Duodenal mucosa (tissue), 2 donors: Measurements from ENCODE around the gene HSD17B1.
"Not testable (repeated sequence)": the region's sequence is repeated elsewhere in the genome, so short reads cannot be mapped to it uniquely, and the experiment has no call there.

ENCODE experiments used
- H3K27ac ChIP-seq: one replicate; pipeline ENCODE4 v1.7.0; 2013; ENCODE audit warnings: low read depth, low read length
- H3K27me3 ChIP-seq, 2 donors: one replicate each; pipeline ENCODE4 v1.7.0; 2013; ENCODE audit warnings: low read length in 2 of 2, control low read depth in 1 of 2; ENCODE audit not compliant: insufficient read depth in 2 of 2, control insufficient read depth in 1 of 2
- H3K36me3 ChIP-seq, 2 donors: one replicate each; pipeline ENCODE4 v1.7.0; 2013; ENCODE audit warnings: low read length in 2 of 2, control low read depth in 1 of 2; ENCODE audit not compliant: insufficient read depth in 2 of 2, control insufficient read depth in 1 of 2
- H3K4me1 ChIP-seq, 2 donors: one replicate each; pipeline ENCODE4 v1.7.0; 2013; ENCODE audit warnings: low read length in 2 of 2, control low read depth in 1 of 2; ENCODE audit not compliant: insufficient read depth in 2 of 2, control insufficient read depth in 1 of 2
- H3K4me3 ChIP-seq, 2 donors: one replicate each; pipeline ENCODE4 v1.7.0; 2013; ENCODE audit warnings: low read length in 2 of 2, low read depth in 1 of 2
- H3K9ac ChIP-seq, 2 donors: one replicate each; pipeline ENCODE4 v1.7.0; 2013; ENCODE audit warnings: low read length in 2 of 2, low read depth in 1 of 2
- H3K9me3 ChIP-seq, 2 donors: one replicate each; pipeline ENCODE4 v1.7.0; 2013; ENCODE audit warnings: low read length in 2 of 2, control low read depth in 1 of 2; ENCODE audit not compliant: control insufficient read depth in 1 of 2

The HSD17B1 gene

GRCh38 chr17:42555961-42556617, 3.4 kb downstream of the HSD17B1 start:
- H3K4me1 ChIP-seq: peaks cover 10 to 14% of the 10 kb centered on the region in 2 donors
- H3K36me3 ChIP-seq, H3K27me3 ChIP-seq, H3K27ac ChIP-seq, H3K9ac ChIP-seq, H3K9me3 ChIP-seq, H3K4me3 ChIP-seq: not testable (repeated sequence)

DNA sequence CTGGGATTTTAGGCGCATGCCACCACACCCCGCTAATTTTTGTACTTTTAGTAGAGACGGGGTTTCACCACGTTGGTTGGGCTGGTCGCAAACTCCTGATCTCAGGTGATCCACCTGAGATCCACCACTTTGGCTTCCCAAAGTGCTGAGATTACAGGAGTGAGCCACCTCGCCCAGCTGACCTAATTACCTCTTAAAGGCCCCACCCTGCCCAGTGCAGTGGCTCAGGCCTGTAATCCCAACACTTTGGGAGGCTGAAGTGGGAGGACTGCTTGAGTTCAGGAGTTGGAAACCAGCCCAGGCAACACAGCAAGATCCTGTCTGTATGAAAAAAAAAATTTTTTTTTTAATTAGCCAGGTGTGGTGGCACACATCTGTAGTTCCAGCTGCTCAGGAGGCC, 6.4 kb downstream of the HSD17B1 start:
- Histone ChIP-seq H3K9me3 (no peaks in the 10 kb centered on the region), H3K27ac (no peak overlapping the region), H3K9ac (no peak overlapping the region), H3K4me1 (peaks cover 25 to 33% of the 10 kb centered on the region in 2 donors), H3K27me3 (no peaks in the 10 kb centered on the region), H3K36me3 (peaks cover under 1 to 3% of the 10 kb centered on the region in 2 donors), H3K4me3 (no peak overlapping the region)

GRCh38 chr17:42560246-42560645, 7.5 kb downstream of the HSD17B1 start:
- peaks cover 23 to 33% of the 10 kb centered on the region in 2 donors for H3K4me1 ChIP-seq
- H3K36me3 ChIP-seq: peaks cover 12 to 15% of the 10 kb centered on the region in 2 donors
- no peaks in the 10 kb centered on the region for H3K9me3 ChIP-seq
- H3K9ac ChIP-seq: no peak overlapping the region
- H3K27ac ChIP-seq: no peak overlapping the region
- H3K27me3 ChIP-seq: no peaks in the 10 kb centered on the region
- no peak overlapping the region for H3K4me3 ChIP-seq

- no peaks in the 10 kb centered on the region for H3K27me3 ChIP-seq
- H3K36me3 ChIP-seq: peaks cover 23 to 29% of the 10 kb centered on the region in 2 donors
- peaks cover 29 to 41% of the 10 kb centered on the region in 2 donors for H3K4me1 ChIP-seq
- H3K4me3 ChIP-seq: peak within 1 kb of the TSS; percentile 84 to 98
- no peaks in the 10 kb centered on the region for H3K9me3 ChIP-seq
- H3K27ac ChIP-seq: peak within 1 kb of the TSS; percentile 69
- peak within 1 kb of the TSS; percentile 96 to 98 for H3K9ac ChIP-seq
Observed at GRCh38 chr17:42561897-42562387, 9.2 kb downstream of the HSD17B1 start, which contains the start of gene COASY. TSS of gene COASY (plus strand) at chr17:42562148. CDS start at chr17:42562623, 475 bp downstream.

DNA sequence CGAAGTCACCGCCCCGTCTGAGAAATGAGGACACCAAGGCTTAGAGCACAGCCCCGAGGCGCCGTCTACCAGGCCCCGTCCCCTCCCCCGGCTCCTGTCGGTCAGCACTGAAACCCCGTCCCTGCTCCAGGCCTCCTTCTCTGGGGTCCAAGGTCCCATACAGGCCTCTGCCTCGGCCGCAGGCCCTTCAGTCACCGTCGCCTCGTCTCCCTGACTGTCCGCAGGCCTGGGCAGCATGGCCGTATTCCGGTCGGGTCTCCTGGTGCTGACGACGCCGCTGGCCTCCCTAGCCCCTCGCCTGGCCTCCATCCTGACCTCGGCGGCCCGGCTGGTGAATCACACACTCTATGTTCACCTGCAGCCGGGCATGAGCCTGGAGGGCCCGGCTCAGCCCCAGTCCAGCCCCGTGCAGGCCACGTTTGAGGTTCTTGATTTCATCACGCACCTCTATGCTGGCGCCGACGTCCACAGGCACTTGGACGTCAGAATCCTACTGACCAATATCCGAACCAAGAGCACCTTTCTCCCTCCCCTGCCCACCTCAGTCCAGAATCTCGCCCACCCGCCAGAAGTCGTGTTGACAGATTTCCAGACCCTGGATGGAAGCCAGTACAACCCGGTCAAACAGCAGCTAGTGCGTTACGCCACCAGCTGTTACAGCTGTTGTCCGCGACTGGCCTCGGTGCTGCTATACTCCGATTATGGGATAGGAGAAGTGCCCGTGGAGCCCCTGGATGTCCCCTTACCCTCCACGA, 9.8 kb downstream of the HSD17B1 start:
- Histone ChIP-seq H3K9me3 (no peaks in the 10 kb centered on the region), H3K27ac (peak overlapping the region; percentile 69), H3K27me3 (no peaks in the 10 kb centered on the region), H3K36me3 (peaks cover 23 to 29% of the 10 kb centered on the region in 2 donors), H3K4me1 (peaks cover 29 to 43% of the 10 kb centered on the region in 2 donors), H3K4me3 (peak overlapping the region; percentile 84 to 98), H3K9ac (peak overlapping the region; percentile 96 to 98)

GRCh38 chr17:42563143-42563509, 10.4 kb downstream of the HSD17B1 start:
- Histone ChIP-seq H3K27me3 (no peaks in the 10 kb centered on the region), H3K4me3 (peak overlapping the region; percentile 84 to 98), H3K4me1 (peaks cover 29 to 47% of the 10 kb centered on the region in 2 donors), H3K27ac (no peak overlapping the region), H3K9ac (peak overlapping the region; percentile 96 to 98), H3K36me3 (peaks cover 23 to 29% of the 10 kb centered on the region in 2 donors), H3K9me3 (no peaks in the 10 kb centered on the region)

GRCh38 chr17:42563543-42563942, 10.8 kb downstream of the HSD17B1 start:
- H3K27ac ChIP-seq: no peak overlapping the region

GRCh38 chr17:42563950-42564349, 11.2 kb downstream of the HSD17B1 start:
- Histone ChIP-seq H3K9ac (peak overlapping the region in 1 of 2 donors; percentile 98), H3K4me1 (peaks cover 37 to 54% of the 10 kb centered on the region in 2 donors), H3K27ac (no peak overlapping the region), H3K9me3 (no peaks in the 10 kb centered on the region), H3K27me3 (no peaks in the 10 kb centered on the region), H3K36me3 (peaks cover 29 to 35% of the 10 kb centered on the region in 2 donors), H3K4me3 (peak overlapping the region; percentile 84 to 98)

More at GRCh38 chr17:42563543-42563942, 10.8 kb downstream of the HSD17B1 start:
- H3K27me3 ChIP-seq: no peaks in the 10 kb centered on the region
- peaks cover 24 to 31% of the 10 kb centered on the region in 2 donors for H3K36me3 ChIP-seq
- H3K4me1 ChIP-seq: peaks cover 33 to 50% of the 10 kb centered on the region in 2 donors
- peak overlapping the region; percentile 96 to 98 for H3K9ac ChIP-seq
- peak overlapping the region; percentile 84 to 98 for H3K4me3 ChIP-seq
- no peaks in the 10 kb centered on the region for H3K9me3 ChIP-seq

DNA sequence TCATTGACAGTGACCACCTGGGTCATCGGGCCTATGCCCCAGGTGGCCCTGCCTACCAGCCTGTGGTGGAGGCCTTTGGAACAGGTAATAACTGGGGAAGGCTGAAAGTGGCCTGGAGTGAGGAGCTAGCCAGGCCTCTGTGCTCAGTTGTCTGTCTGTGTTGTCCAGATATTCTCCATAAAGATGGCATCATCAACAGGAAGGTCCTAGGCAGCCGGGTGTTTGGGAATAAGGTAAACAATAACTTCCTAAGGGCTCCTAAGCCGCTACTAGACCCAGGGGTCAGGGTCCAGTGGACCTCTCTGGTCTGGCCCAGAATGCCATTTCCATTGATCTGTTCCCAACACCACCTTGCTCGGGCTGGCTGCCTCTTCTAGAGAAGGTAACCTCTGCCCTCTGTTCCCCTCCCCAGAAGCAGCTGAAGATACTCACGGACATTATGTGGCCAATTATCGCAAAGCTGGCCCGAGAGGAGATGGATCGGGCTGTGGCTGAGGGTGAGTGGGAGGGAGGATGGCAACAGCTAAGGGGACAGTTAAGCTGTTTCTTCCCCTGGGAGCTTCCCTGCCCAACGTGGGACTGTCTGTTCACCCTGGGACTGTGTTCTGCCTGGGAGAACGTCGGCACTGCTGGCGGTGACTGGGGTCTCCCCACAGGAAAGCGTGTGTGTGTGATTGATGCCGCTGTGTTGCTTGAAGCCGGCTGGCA, 12.2 kb downstream of the HSD17B1 start:
- peaks cover 39 to 45% of the 10 kb centered on the region in 2 donors for H3K36me3 ChIP-seq
- no peak overlapping the region for H3K4me3 ChIP-seq
- no peak overlapping the region for H3K9ac ChIP-seq
- H3K4me1 ChIP-seq: peaks cover 42 to 62% of the 10 kb centered on the region in 2 donors
- H3K27me3 ChIP-seq: no peaks in the 10 kb centered on the region
- H3K9me3 ChIP-seq: no peaks in the 10 kb centered on the region
- no peak overlapping the region for H3K27ac ChIP-seq
